GM19025 (cell line): ENCODE results near the gene PLCB4.
"Not testable (repeated sequence)": the region's sequence is repeated elsewhere in the genome, so short reads cannot be mapped to it uniquely, and the experiment has no call there.

ENCODE experiments used
- ATAC-seq: cut with Tn5 transposase; IDR thresholded peaks from one replicate; pipeline ENCODE4 v1.9.1; 2021; ENCODE audit warnings: mild to moderate bottlenecking, low read depth, moderate library complexity; ENCODE audit not compliant: unreplicated experiment

PLCB4 gene

GRCh38 chr20:9068841-9069663, at the start of gene PLCB4:
Gene PLCB4, plus strand, starts transcription at chr20:9069087. Its CDS starts 238,728 bp downstream, at chr20:9307815.
- ATAC-seq = no peak

GRCh38 chr20:9019833-9020232, 49.1 kb upstream of the PLCB4 start:
- no peak for ATAC-seq

GRCh38 chr20:9021216-9021615, 47.7 kb upstream of the PLCB4 start:
- no peak for ATAC-seq

- no peak for ATAC-seq
Observed at GRCh38 chr20:9021699-9022098, 47.2 kb upstream of the PLCB4 start.

GRCh38 chr20:9022376-9022775, 46.5 kb upstream of the PLCB4 start:
- no peak for ATAC-seq

GRCh38 chr20:9024606-9025005, 44.3 kb upstream of the PLCB4 start:
- no peak for ATAC-seq

GRCh38 chr20:9025011-9025410, 43.9 kb upstream of the PLCB4 start:
- no peak for ATAC-seq

GRCh38 chr20:9025643-9026042, 43.2 kb upstream of the PLCB4 start:
- ATAC-seq = no peak

GRCh38 chr20:9027626-9028025, 41.3 kb upstream of the PLCB4 start:
- ATAC-seq = no peak

- ATAC-seq = no peak
Observed at GRCh38 chr20:9028419-9028818, 40.5 kb upstream of the PLCB4 start.

- no peak for ATAC-seq
Observed at GRCh38 chr20:9031991-9032390, 36.9 kb upstream of the PLCB4 start.

GRCh38 chr20:9032758-9033157, 36.1 kb upstream of the PLCB4 start:
- no peak for ATAC-seq

- ATAC-seq = no peak
Observed at GRCh38 chr20:9035126-9035525, 33.8 kb upstream of the PLCB4 start.

GRCh38 chr20:9036593-9036992, 32.3 kb upstream of the PLCB4 start:
- no peak for ATAC-seq

- ATAC-seq = no peak
Observed at GRCh38 chr20:9038791-9039535, 29.9 kb upstream of the PLCB4 start.

- ATAC-seq = no peak
Observed at GRCh38 chr20:9040863-9041524, 27.9 kb upstream of the PLCB4 start.

GRCh38 chr20:9043364-9043763, 25.5 kb upstream of the PLCB4 start:
- no peak for ATAC-seq

GRCh38 chr20:9047928-9048327, 21.0 kb upstream of the PLCB4 start:
- not testable (repeated sequence) for ATAC-seq

- no peak for ATAC-seq
Observed at GRCh38 chr20:9051508-9051907, 17.4 kb upstream of the PLCB4 start.

- ATAC-seq = no peak
Observed at GRCh38 chr20:9052136-9052535, 16.8 kb upstream of the PLCB4 start.

GRCh38 chr20:9053108-9053507, 15.8 kb upstream of the PLCB4 start:
- no peak for ATAC-seq
